ENCODE measurements around the gene AGMO. TPM values are rescaled to one million over a fixed set of nuclear protein-coding genes. Genes with fewer than 3 reads are reported as not detected.

The AGMO gene
- total RNA-seq, 1 donor from 2014 or later, result not detected

DNA sequence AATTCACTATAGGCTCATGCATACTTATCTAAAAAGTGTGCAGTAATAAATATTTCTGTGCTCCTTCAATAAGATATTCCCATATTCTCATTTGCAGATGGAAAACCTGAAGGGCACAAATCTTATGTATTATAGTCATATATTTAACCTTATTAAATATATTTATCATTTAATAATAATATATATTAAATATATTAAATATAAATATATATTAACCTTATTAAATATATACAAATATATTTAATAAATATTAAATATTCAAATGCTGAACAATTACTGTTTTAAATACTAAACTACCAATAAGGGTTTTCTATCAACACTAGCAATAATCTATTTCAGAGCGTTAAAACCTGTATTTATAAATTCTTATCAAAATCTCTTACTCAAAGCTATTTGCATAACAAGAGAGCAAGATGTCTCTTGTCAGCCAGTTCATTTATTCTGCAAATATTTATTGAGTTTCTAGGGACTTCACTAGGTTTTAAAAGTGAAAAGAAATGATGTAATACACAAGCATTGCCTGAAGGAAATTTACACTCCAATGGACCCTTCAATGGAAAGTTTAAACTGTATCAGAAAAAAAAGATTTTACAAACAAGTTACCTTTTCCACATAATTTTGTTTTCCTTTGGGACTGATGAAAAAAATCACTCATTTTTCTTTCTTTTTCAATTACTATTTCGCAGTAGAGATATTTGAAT is 159.2 kb downstream of the AGMO start:
- DNase-seq, result no peak
- no peaks in the 10 kb centered on the region for H3K36me3 Mint-ChIP-seq (ENCODE audit: low read depth)
- no peaks in the 10 kb centered on the region for H3K9me3 Mint-ChIP-seq
- intact Hi-C loops (cut with micrococcal nuclease), result no loop called here
- H3K27ac Mint-ChIP-seq, result no peak overlapping the region
- no peaks in the 10 kb centered on the region for H3K27me3 Mint-ChIP-seq
- H3K4me3 Mint-ChIP-seq, result no peak overlapping the region
- H3K4me1 Mint-ChIP-seq, result no peaks in the 10 kb centered on the region

DNA sequence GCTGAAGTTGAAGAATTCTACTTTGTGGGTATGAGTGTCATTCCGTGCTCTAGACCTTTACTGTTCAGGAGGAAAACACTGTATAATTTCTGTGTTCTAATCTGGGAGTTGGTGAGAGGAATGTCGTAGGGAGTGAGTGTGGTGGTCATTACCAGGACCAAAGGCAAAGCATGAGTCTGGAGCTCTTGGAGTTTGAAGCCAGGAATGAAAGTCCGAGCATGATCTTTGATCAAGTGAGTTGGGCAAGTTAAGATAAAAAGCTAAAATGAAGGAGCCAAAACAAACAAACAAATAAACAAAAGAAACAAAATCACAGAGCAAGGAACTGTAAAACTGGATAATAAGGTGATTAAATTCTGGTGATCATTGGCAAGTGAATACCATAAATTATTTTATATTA is 161.4 kb downstream of the AGMO start:
- DNase-seq, result no peak
- Mint-ChIP-seq H3K9me3 (no peaks in the 10 kb centered on the region), H3K27me3 (no peaks in the 10 kb centered on the region), H3K36me3 (ENCODE audit: low read depth) (no peaks in the 10 kb centered on the region), H3K4me1 (no peaks in the 10 kb centered on the region), H3K27ac (no peak overlapping the region), H3K4me3 (no peak overlapping the region)
- intact Hi-C loops (cut with micrococcal nuclease), result no loop called here

DNA sequence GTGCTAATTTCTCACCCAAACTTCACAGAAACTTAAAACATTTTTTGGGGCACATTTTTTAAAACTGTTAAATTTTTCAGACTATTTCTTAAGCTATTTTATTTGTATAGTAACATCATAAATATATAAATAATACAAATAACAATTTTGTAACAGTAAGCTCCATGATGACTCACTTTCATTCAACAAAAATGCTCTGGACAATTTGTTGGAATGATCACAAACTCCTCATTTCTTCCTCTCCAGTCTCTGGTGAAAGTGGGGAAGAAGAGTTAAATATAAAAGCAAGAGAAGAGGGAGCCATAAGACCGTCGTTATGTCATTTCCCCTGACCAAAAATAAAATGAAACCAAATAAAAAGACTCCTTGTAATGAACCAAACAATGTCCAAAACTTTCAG is 162.4 kb downstream of the AGMO start:
- no peak for DNase-seq
- no peaks in the 10 kb centered on the region for H3K27me3 Mint-ChIP-seq
- H3K36me3 Mint-ChIP-seq (ENCODE audit: low read depth), result no peaks in the 10 kb centered on the region
- no peaks in the 10 kb centered on the region for H3K4me1 Mint-ChIP-seq
- intact Hi-C loops (cut with micrococcal nuclease), result no loop called here
- H3K27ac Mint-ChIP-seq, result no peak overlapping the region
- H3K9me3 Mint-ChIP-seq, result peaks cover 4% of the 10 kb centered on the region
- no peak overlapping the region for H3K4me3 Mint-ChIP-seq

DNA sequence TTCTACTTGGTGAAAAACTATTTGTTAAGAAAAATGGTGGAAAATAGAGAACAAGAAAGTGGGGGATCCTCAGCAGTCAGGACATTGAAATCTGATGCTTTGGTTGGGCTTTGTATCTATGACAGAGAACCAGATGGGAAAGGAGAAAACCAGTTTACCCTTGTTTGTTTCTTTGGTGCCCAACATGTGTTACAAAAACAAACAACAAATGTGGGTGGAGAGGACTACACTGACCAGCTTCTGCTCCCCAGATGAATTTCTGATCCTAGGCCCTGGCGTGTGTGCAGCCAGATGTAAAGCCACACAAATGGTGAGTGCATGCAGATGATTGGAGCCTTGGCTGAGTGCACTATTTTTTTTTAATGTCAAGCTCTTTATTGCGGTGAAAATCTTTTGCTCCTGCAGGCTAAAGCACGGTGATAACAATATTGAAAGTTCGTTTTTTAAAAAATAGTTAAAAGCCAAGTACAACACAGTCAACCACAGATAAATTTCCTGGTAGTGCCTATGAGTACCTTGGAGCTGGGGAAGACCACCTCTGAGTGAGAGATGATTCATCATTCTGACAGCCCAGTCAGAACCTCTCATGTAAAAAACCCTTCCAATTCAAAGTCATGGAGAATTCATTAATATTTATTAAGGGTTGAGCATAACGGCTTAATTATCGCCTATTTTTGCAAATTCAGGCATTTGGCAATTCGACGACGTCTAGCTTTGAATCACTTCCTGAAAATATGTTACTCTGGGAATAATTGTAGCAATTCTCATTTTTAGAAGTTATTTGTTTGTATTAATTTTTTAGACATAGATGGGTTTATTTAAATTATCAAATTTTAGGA is 163.7 kb downstream of the AGMO start:
- intact Hi-C loops (cut with micrococcal nuclease), result no loop called here
- H3K27me3 Mint-ChIP-seq, result no peaks in the 10 kb centered on the region
- no peak overlapping the region for H3K27ac Mint-ChIP-seq
- no peaks in the 10 kb centered on the region for H3K36me3 Mint-ChIP-seq (ENCODE audit: low read depth)
- H3K9me3 Mint-ChIP-seq, result peaks cover 4% of the 10 kb centered on the region
- no peak overlapping the region for H3K4me3 Mint-ChIP-seq
- no peak for DNase-seq
- no peaks in the 10 kb centered on the region for H3K4me1 Mint-ChIP-seq

DNA sequence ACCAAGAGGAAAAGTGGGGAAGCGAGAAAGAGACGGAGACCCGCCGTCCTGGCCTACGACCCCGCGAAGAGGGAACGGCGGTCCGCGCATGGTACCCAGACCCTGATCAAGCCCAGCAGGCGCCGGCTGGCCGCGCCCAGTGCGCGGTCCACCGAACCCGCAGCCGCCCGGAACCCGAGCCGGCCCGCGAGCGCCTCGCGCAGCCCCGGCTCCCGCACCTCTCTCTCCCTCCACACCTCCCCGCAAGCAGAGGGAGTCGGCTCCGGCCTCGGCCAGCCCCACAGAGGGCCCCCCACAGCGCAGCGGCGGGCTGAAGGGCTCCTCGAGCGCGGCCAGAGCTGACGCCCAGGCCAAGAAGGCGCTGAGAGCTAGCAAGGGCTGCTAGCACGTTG is 164.7 kb downstream of the AGMO start:
- intact Hi-C loops (cut with micrococcal nuclease), result no loop called here
- Mint-ChIP-seq H3K4me3 (no peak overlapping the region), H3K4me1 (no peaks in the 10 kb centered on the region), H3K9me3 (peaks cover 4% of the 10 kb centered on the region), H3K27me3 (no peaks in the 10 kb centered on the region), H3K36me3 (ENCODE audit: low read depth) (no peaks in the 10 kb centered on the region), H3K27ac (no peak overlapping the region)
- no peak for DNase-seq

DNA sequence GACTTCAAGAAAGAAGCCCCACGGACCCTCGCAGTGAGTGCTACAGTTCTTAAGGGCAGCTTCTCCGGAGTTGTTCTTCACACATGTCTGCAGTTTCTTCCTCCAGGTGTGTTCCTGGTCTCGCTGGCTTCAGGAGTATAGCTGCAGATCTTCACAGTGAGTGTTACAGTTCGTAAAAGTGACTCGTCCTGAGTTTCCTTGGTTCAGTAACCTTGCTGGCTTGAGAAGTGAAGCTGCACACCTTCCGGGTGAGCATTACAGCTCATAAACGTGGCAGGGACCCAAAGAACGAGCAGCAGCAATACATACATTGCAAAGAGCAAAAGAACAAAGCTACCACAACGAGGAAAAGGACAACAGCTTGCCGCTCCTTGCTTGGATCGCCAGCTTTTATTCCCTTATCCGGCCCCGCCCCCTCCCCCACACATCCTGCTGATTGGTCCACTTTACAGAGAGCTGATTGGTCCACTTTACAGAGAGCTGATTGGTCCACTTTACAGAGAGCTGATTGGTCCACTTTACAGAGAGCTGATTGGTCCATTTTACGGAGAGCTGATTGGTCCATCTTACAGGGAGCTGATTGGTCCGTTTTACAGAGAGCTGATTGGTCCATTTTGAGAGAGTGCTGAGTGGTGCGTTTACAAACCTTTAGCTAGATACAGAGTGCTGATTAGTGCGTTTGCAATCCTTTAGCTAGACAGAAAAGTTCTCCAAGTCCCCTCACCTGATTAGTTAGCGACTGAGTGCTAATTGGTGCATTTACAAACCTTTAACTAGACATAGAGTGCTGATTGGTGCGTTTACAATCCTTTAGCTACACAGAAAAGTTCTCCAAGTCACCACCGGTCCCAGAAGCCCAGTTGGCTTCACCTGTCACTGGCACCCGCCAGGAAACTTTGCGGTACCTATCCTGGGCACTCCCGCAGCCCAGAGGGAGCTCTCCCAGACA is 165.3 kb downstream of the AGMO start:
- intact Hi-C loops (cut with micrococcal nuclease), result no loop called here
- no peak overlapping the region for H3K27ac Mint-ChIP-seq
- no peaks in the 10 kb centered on the region for H3K27me3 Mint-ChIP-seq
- H3K9me3 Mint-ChIP-seq, result peaks cover 4% of the 10 kb centered on the region
- no peaks in the 10 kb centered on the region for H3K4me1 Mint-ChIP-seq
- H3K36me3 Mint-ChIP-seq (ENCODE audit: low read depth), result no peaks in the 10 kb centered on the region
- DNase-seq, result no peak
- no peak overlapping the region for H3K4me3 Mint-ChIP-seq

DNA sequence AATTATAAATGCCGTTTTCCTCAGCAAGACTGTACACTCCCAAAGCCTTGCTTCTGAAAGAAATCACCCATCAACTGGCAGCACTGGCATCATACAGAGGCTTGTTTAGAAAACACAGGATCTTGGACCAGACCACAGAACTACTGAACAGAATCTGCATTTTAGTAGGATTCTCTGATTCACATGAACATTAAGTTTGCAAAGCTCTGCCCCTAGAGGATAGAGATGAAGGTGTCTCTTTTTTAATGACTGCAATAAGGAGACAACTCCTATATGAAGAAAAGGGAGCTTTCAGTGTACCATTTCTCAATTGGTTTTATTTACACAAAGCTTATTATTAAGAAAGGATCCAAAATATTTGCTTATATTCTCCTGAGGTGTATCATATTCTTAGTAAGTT is 172.7 kb downstream of the AGMO start:
- intact Hi-C loops (cut with micrococcal nuclease), result no loop called here
- H3K36me3 Mint-ChIP-seq (ENCODE audit: low read depth), result no peaks in the 10 kb centered on the region
- no peaks in the 10 kb centered on the region for H3K9me3 Mint-ChIP-seq
- no peaks in the 10 kb centered on the region for H3K4me1 Mint-ChIP-seq
- no peak for DNase-seq
- no peaks in the 10 kb centered on the region for H3K27me3 Mint-ChIP-seq
- H3K4me3 Mint-ChIP-seq, result no peak overlapping the region
- H3K27ac Mint-ChIP-seq, result no peak overlapping the region

DNA sequence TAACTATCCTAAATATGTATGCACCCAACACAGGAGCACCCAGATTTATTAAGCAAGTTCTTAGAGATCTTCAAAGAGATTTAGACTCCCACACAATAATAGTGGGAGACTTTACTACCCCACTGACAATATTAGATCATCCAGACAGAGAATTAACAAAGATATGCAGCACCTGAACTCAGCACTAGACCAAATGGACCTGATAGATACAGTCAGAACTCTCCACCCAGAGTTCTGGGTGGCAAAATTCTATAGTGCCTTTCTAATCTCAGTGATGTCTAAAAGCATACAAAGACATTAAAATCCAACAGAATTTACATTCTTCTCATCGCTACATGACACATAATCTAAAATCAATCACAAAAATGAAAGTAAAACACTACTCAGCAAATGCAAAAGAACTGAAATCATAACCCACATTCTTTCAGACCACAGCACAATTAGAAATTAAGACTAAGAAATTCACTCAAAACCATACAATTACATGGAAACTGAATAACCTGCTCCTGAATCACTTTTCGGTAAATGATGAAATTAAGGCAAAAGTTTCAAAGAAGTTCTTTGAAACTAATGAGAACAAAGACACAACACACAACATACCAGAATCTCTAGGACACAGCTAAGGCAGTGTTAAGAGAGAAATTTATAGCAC is 183.2 kb downstream of the AGMO start:
- Mint-ChIP-seq H3K36me3 (ENCODE audit: low read depth) (no peaks in the 10 kb centered on the region), H3K4me1 (no peaks in the 10 kb centered on the region), H3K4me3 (no peak overlapping the region), H3K27me3 (no peaks in the 10 kb centered on the region), H3K9me3 (peaks cover 10% of the 10 kb centered on the region), H3K27ac (no peak overlapping the region)
- no peak for DNase-seq
- intact Hi-C loops (cut with micrococcal nuclease), result no loop called here

DNA sequence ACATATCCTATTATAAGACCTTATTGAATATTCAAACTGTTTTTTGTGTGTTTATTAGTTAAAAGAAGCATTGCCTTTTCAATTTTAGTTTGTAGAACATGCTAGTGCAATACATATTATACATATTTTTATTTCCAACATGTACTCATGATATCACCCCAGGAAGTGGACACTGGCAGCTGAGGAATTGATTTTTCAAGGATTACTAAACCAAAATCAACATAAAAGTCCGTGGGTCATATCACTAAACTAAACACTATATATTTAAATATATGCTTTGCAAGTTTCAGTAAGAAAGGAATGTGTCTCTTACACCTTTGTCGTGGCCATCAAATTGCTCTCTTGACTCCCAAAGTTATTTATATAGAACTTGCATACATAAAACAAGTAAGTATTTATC is 185.2 kb downstream of the AGMO start:
- no peak for DNase-seq
- peaks cover 10% of the 10 kb centered on the region for H3K9me3 Mint-ChIP-seq
- H3K4me1 Mint-ChIP-seq, result no peaks in the 10 kb centered on the region
- H3K27me3 Mint-ChIP-seq, result no peaks in the 10 kb centered on the region
- no peak overlapping the region for H3K4me3 Mint-ChIP-seq
- intact Hi-C loops (cut with micrococcal nuclease), result no loop called here
- H3K27ac Mint-ChIP-seq, result no peak overlapping the region
- H3K36me3 Mint-ChIP-seq (ENCODE audit: low read depth), result no peaks in the 10 kb centered on the region

DNA sequence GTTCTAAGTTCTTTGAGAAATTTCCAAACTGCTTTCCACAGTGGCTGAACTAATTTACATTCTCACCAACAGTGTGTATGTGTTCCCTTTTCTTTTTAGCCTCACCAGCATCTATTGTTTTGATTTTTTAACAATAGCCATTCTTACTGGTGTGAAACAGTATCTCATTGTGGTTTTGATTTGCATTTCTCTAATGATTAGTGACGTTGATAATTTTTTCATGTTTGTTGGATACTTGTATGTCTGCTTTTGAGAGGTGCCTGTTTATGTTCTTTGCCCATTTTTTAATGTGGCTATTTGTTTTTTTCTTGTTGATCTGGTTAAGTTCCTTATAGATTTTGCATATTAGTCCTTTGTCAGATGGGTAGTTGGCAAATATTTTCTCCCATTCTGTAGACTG is 191.4 kb downstream of the AGMO start:
- Mint-ChIP-seq H3K27me3 (no peaks in the 10 kb centered on the region), H3K4me3 (no peak overlapping the region), H3K9me3 (peaks cover 5% of the 10 kb centered on the region), H3K4me1 (no peaks in the 10 kb centered on the region), H3K36me3 (ENCODE audit: low read depth) (no peaks in the 10 kb centered on the region), H3K27ac (no peak overlapping the region)
- intact Hi-C loops (cut with micrococcal nuclease), result no loop called here
- DNase-seq, result no peak

DNA sequence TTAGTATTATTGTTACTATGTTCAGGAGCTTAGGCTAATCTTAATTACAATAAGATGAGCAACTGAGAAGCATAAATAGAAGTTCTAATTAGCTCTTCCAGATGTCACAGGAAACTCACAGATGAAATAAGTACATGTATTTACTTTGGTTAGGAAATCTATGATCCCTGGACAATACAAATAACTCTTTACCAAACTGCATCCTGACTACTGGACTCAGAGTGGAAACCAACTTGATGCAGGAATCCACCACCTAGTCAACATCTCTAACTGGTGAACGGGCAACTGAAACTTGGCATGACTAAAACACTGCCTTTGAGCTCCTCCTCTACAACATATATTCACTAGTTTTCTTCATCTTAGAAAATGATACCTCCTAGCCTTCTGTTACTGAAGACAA is 193.2 kb downstream of the AGMO start:
- DNase-seq, result no peak

DNA sequence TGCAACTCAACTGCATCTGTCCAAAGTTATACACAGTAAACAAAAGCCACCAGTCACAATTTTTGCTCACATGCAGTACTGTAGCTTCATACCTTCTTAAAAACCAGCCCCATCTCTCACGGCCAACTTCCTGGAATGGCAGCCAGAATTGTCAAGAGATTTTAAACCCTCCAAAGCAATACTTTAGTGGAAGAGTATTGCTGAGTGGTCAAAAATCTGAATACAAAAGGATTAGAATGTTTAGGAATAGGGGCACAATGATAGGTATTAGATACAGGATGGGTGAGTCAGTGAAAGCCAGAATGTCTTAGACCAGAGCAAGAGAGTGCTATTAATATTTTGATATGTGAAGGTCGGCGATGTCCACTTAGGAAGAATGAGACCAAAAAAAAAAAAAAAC is 193.9 kb downstream of the AGMO start:
- Mint-ChIP-seq H3K27ac (no peak overlapping the region), H3K27me3 (no peaks in the 10 kb centered on the region), H3K9me3 (peaks cover 5% of the 10 kb centered on the region), H3K4me3 (no peak overlapping the region), H3K36me3 (ENCODE audit: low read depth) (no peaks in the 10 kb centered on the region), H3K4me1 (no peaks in the 10 kb centered on the region)
- intact Hi-C loops (cut with micrococcal nuclease), result no loop called here
- DNase-seq, result no peak

More for the DNA sequence above, 193.2 kb downstream of the AGMO start:
- Mint-ChIP-seq H3K27ac (no peak overlapping the region), H3K36me3 (ENCODE audit: low read depth) (no peaks in the 10 kb centered on the region), H3K9me3 (peaks cover 5% of the 10 kb centered on the region), H3K4me1 (no peaks in the 10 kb centered on the region), H3K4me3 (no peak overlapping the region), H3K27me3 (no peaks in the 10 kb centered on the region)
- intact Hi-C loops (cut with micrococcal nuclease), result no loop called here

DNA sequence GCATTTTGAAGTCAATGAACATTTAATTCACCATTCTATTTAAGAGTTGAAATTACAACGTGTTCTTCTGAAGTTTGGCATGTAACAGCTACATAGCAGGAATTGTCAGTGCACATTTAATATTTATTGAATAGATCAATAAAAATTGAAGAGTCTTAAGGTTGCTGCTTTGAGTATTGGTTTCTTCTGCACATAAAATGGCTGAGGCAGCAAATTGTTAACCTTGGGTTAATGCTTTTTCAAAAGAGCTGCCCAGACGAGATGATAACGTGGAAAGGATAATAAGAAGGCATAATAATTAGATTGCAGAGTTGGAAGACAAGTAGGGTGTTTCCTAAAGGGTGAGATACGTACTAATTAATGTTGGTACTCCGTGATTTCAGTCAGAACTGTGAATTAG is 203.7 kb downstream of the AGMO start:
- no peaks in the 10 kb centered on the region for H3K27me3 Mint-ChIP-seq
- intact Hi-C loops (cut with micrococcal nuclease), result no loop called here
- no peak for DNase-seq
- no peaks in the 10 kb centered on the region for H3K9me3 Mint-ChIP-seq
- H3K27ac Mint-ChIP-seq, result no peak overlapping the region
- no peaks in the 10 kb centered on the region for H3K36me3 Mint-ChIP-seq (ENCODE audit: low read depth)
- no peak overlapping the region for H3K4me3 Mint-ChIP-seq
- no peaks in the 10 kb centered on the region for H3K4me1 Mint-ChIP-seq
